Left lung (tissue), 10 donors: Measurements from ENCODE around the gene BRF1. TPM values are rescaled to one million over a fixed set of nuclear protein-coding genes. Genes with fewer than 3 reads are reported as not detected.

Source experiments
- ATAC-seq: fragments of 200-7000 bp; cut with Tn5 transposase; one replicate; pipeline ENCODE4 v1.9.1; 2020; ENCODE audit warnings: moderate library complexity
- DNase-seq, 4 donors: peaks; one replicate each; pipeline ENCODE4 v3.0.0-alpha.2; 2013 to 2020
- H3K27ac ChIP-seq, 2 donors: fragments of 200-600 bp; sonication (generic) in 1 of 2; one replicate each; pipeline versions ENCODE4 v1.5.0 to v1.8.0; 2020 to 2021
- H3K27me3 ChIP-seq, 2 donors: fragments of 200-600 bp; sonication (generic) in 1 of 2; one replicate each; pipeline versions ENCODE4 v1.5.0 to v1.8.0; 2020 to 2021
- H3K36me3 ChIP-seq, 2 donors: fragments of 200-600 bp; sonication (generic) in 1 of 2; one replicate each; pipeline versions ENCODE4 v1.5.0 to v1.8.0; 2020 to 2021
- H3K4me1 ChIP-seq, 2 donors: fragments of 200-600 bp; one replicate each; pipeline ENCODE4 v1.8.0; 2021
- H3K4me3 ChIP-seq, 2 donors: fragments of 200-600 bp; sonication (generic) in 1 of 2; one replicate each; pipeline versions ENCODE4 v1.5.0 to v1.8.0; 2020 to 2021; ENCODE audit warnings: mild to moderate bottlenecking in 1 of 2
- H3K9me3 ChIP-seq, 2 donors: fragments of 200-600 bp; sonication (generic) in 1 of 2; one replicate each; pipeline versions ENCODE4 v1.5.0 to v1.8.0; 2020 to 2021
- intact Hi-C, 2 donors: fragments of 100-400 bp; cut with DNase I; formaldehyde crosslinking; loops; one replicate each; pipeline versions ENCODE4 v1.11.2 to v1.14.2; 2022
- polyA plus RNA-seq, 6 donors: library from polyadenylated mRNA; unstranded; fragments of 120-200 nt; gene quantifications; one replicate each; pipeline ENCODE4 v1.2.1, GENCODE V29; 2013; ENCODE audit not compliant: insufficient read length in 6 of 6
- total RNA-seq, 2 donors: library from RNA; stranded (reverse); fragmentation: NEBNext Ultra II Directional; extraction: Animal tissue kit (Norgen Biotek cat#: 25700); gene quantifications; one replicate each; pipeline ENCODE4 v1.2.1, GENCODE V29; 2021
- TF ChIP-seq, protein P1 (sequence below), 2 donors: fragments of 200-600 bp; sonication (generic) in 1 of 2; IDR thresholded peaks; one replicate each; pipeline versions ENCODE4 v1.5.0 to v1.8.0; 2021; ENCODE audit warnings: antibody characterized with exemption in 2 of 2
- donor health status: DM: no; HTN: yes; CAD: no.
- donor health status: DM: no; HTN: no; CAD: no.

Gene BRF1
- total and polyA plus RNA-seq, 8 donors, result 32.7 to 45.1 (median 34.9) TPM

- Histone ChIP-seq H3K4me3 (no peak overlapping the region), H3K27ac (no peak overlapping the region), H3K27me3 (no peaks in the 10 kb centered on the region), H3K36me3 (no peaks in the 10 kb centered on the region), H3K4me1 (peaks cover 13 to 47% of the 10 kb centered on the region in 2 donors), H3K9me3 (no peaks in the 10 kb centered on the region)
- TF ChIP-seq, protein P1, sequence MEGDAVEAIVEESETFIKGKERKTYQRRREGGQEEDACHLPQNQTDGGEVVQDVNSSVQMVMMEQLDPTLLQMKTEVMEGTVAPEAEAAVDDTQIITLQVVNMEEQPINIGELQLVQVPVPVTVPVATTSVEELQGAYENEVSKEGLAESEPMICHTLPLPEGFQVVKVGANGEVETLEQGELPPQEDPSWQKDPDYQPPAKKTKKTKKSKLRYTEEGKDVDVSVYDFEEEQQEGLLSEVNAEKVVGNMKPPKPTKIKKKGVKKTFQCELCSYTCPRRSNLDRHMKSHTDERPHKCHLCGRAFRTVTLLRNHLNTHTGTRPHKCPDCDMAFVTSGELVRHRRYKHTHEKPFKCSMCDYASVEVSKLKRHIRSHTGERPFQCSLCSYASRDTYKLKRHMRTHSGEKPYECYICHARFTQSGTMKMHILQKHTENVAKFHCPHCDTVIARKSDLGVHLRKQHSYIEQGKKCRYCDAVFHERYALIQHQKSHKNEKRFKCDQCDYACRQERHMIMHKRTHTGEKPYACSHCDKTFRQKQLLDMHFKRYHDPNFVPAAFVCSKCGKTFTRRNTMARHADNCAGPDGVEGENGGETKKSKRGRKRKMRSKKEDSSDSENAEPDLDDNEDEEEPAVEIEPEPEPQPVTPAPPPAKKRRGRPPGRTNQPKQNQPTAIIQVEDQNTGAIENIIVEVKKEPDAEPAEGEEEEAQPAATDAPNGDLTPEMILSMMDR (IDR thresholded peaks at IDR 0.05), result no peak
- ATAC-seq, result no peak
- intact Hi-C loops, result no loop called here
- peak in 2 of 4 donors; percentile 27 to 65 for DNase-seq
Measured at GRCh38 chr14:105333020-105333490, 32.3 kb upstream of the BRF1 start.

GRCh38 chr14:105332350-105332874 lies 31.6 kb upstream of the BRF1 start:
- peaks cover 7 to 41% of the 10 kb centered on the region in 2 donors for H3K4me1 ChIP-seq

GRCh38 chr14:105331575-105332349 lies 31.0 kb upstream of the BRF1 start:
- intact Hi-C loops, result no loop called here
- Histone ChIP-seq H3K27ac (peak overlapping the region in 1 of 2 donors; percentile 66), H3K36me3 (peaks cover 0 to 5% of the 10 kb centered on the region in 2 donors), H3K9me3 (no peaks in the 10 kb centered on the region), H3K4me1 (peaks cover 6 to 38% of the 10 kb centered on the region in 2 donors), H3K27me3 (no peaks in the 10 kb centered on the region), H3K4me3 (no peak overlapping the region)
- ATAC-seq (no peak), DNase-seq (peak in 1 of 4 donors; percentile 48)
- TF ChIP-seq, protein P1 (IDR thresholded peaks at IDR 0.05), result no peak

More at GRCh38 chr14:105332350-105332874, 31.6 kb upstream of the BRF1 start:
- Histone ChIP-seq H3K36me3 (no peaks in the 10 kb centered on the region), H3K9me3 (no peaks in the 10 kb centered on the region), H3K27ac (no peak overlapping the region), H3K4me3 (no peak overlapping the region), H3K27me3 (no peaks in the 10 kb centered on the region)
- DNase-seq (peak in 1 of 4 donors; percentile 54), ATAC-seq (no peak)
- intact Hi-C loops, result no loop called here
- TF ChIP-seq, protein P1 (IDR thresholded peaks at IDR 0.05), result no peak

- TF ChIP-seq, protein P1 (IDR thresholded peaks at IDR 0.05), result no peak
- H3K9me3 ChIP-seq, result no peaks in the 10 kb centered on the region
- H3K36me3 ChIP-seq, result peaks cover 0 to 5% of the 10 kb centered on the region in 2 donors
- no peak overlapping the region for H3K4me3 ChIP-seq
- peaks cover 6 to 38% of the 10 kb centered on the region in 2 donors for H3K4me1 ChIP-seq
- DNase-seq (peak in 2 of 4 donors; percentile 43 to 71), ATAC-seq (peak; percentile 30)
- H3K27me3 ChIP-seq, result no peaks in the 10 kb centered on the region
- peak overlapping the region in 1 of 2 donors; percentile 66 for H3K27ac ChIP-seq
- intact Hi-C loops, result no loop called here
Measured at GRCh38 chr14:105330491-105330895, 29.7 kb upstream of the BRF1 start.
